Endothelial cell of umbilical vein (primary cell): ENCODE results near the gene CNTROB. TPM values are rescaled to one million over a fixed set of nuclear protein-coding genes. Genes with fewer than 3 reads are reported as not detected.

Experiments
- BruUV-seq: library from RNA; stranded (reverse); fragments of 400-500 nt; replicated peaks from 2 replicates; lab custom pipeline; 2021; lab: Mats Ljungman, UMichigan
- CTCF ChIA-PET: fragments of 300-600, 350-600 bp; sonication (Branson Sonifier 250); formaldehyde crosslinking; loops from one replicate; lab custom pipeline; 2021; ENCODE audit warnings: antibody characterized with exemption, inconsistent platforms; lab: Charles Lee
- POLR2A ChIA-PET: fragments of 300-600, 350-600 bp; sonication (Branson Sonifier 250); formaldehyde crosslinking; loops from one replicate; lab custom pipeline; 2021; ENCODE audit warnings: antibody characterized with exemption, inconsistent platforms; lab: Charles Lee
- DNase-seq: peaks from one replicate; pipeline ENCODE4 v3.0.0-alpha.2; 2011; ENCODE audit warnings: low read depth, low spot score
- FAIRE-seq: peaks from 2 replicates; lab custom pipeline; 2011; peaks lifted over from hg19 to GRCh38; lab: Jason Lieb, UNC
- H2AFZ ChIP-seq: 2 replicates; pipeline ENCODE4 v1.6.0; 2012; ENCODE audit warnings: low read depth, low read length, control low read depth, inconsistent platforms
- H3K27ac ChIP-seq: 2 replicates; pipeline ENCODE4 v1.5.1; 2011; ENCODE audit warnings: low read depth, mild to moderate bottlenecking, control low read depth, low read length, moderate library complexity; ENCODE audit not compliant: insufficient read depth
- H3K27me3 ChIP-seq, 2 experiments: 2 replicates each; pipeline versions ENCODE4 v1.6.0 to v1.6.1; 2011; ENCODE audit warnings: low read length in 2 of 2, mixed read lengths in 1 of 2; ENCODE audit not compliant: control insufficient read depth in 2 of 2, insufficient read depth in 2 of 2
- H3K36me3 ChIP-seq, 2 experiments: 2 replicates in 1 of 2; 3 replicates in 1 of 2; pipeline ENCODE4 v1.5.1; 2011; ENCODE audit warnings: low read length in 2 of 2, mild to moderate bottlenecking in 1 of 2, moderate library complexity in 1 of 2; ENCODE audit not compliant: control insufficient read depth in 2 of 2, insufficient read depth in 2 of 2; ENCODE audit errors: extremely low read depth in 1 of 2
- H3K4me1 ChIP-seq: 3 replicates; pipeline ENCODE4 v1.5.1; 2011; ENCODE audit warnings: mild to moderate bottlenecking, low read length; ENCODE audit not compliant: control insufficient read depth, insufficient read depth; ENCODE audit errors: extremely low read depth
- H3K4me2 ChIP-seq: 2 replicates; pipeline ENCODE4 v1.6.1; 2011; ENCODE audit warnings: low read length, control low read depth, mixed read lengths; ENCODE audit not compliant: insufficient read depth
- H3K4me3 ChIP-seq, 3 experiments: fragments of 200-600 bp in 1 of 3; sonication (generic), shearing (Covaris generic) in 1 of 3; replicated peaks in 1 of 3; 2 replicates each; pipeline ENCODE4 v1.5.1; 2011 to 2016; ENCODE audit warnings: control low read depth in 3 of 3, low read length in 3 of 3, mild to moderate bottlenecking in 2 of 3, inconsistent platforms in 1 of 3, low read depth in 1 of 3, moderate library complexity in 1 of 3; ENCODE audit not compliant: insufficient read depth in 1 of 3
- H3K79me2 ChIP-seq: 2 replicates; pipeline ENCODE4 v1.6.0; 2012; ENCODE audit warnings: low read length, inconsistent platforms; ENCODE audit not compliant: control insufficient read depth, insufficient read depth
- H3K9ac ChIP-seq: replicated peaks from 2 replicates; pipeline ENCODE3; 2011; ENCODE audit warnings: low read length, control low read depth; ENCODE audit not compliant: insufficient read depth; ENCODE audit errors: extremely low read depth
- H3K9me1 ChIP-seq: replicated peaks from 3 replicates; pipeline ENCODE4 v1.6.0; 2011; ENCODE audit warnings: mild to moderate bottlenecking, low read length; ENCODE audit not compliant: control insufficient read depth, insufficient read depth; ENCODE audit errors: extremely low read depth
- H3K9me3 ChIP-seq: replicated peaks from 2 replicates; pipeline ENCODE4 v1.5.1; 2012; ENCODE audit warnings: low read length, inconsistent platforms; ENCODE audit not compliant: control insufficient read depth, insufficient read depth
- H4K20me1 ChIP-seq: replicated peaks from 2 replicates; pipeline ENCODE3; 2011; ENCODE audit warnings: mild to moderate bottlenecking, low read length; ENCODE audit not compliant: control insufficient read depth, insufficient read depth; ENCODE audit errors: extremely low read depth
- EZH2 ChIP-seq: IDR thresholded peaks from 2 replicates; pipeline ENCODE4 v1.6.1; 2012; ENCODE audit warnings: borderline replicate concordance, low read depth, mild to moderate bottlenecking, moderate library complexity, low read length, inconsistent platforms; ENCODE audit not compliant: severe bottlenecking
- FOS ChIP-seq: IDR thresholded peaks from 2 replicates; pipeline ENCODE4 v1.6.1; 2011; ENCODE audit warnings: mild to moderate bottlenecking, low read length, moderate library complexity, borderline replicate concordance; ENCODE audit not compliant: insufficient read depth
- GATA2 ChIP-seq: IDR thresholded peaks from 2 replicates; pipeline ENCODE4 v1.7.0; 2011; ENCODE audit warnings: low read depth, mild to moderate bottlenecking, moderate library complexity, mixed read lengths, low read length; ENCODE audit not compliant: insufficient read length, insufficient read depth
- MYC ChIP-seq: IDR thresholded peaks from one replicate; pipeline ENCODE4 v1.6.1; 2011; ENCODE audit warnings: mild to moderate bottlenecking, low read depth, low read length
- POLR2A ChIP-seq: IDR thresholded peaks from 2 replicates; pipeline ENCODE4 v1.6.1; 2012; ENCODE audit warnings: low read depth, mild to moderate bottlenecking, control low read depth, low read length
- POLR2AphosphoS5 ChIP-seq: IDR thresholded peaks from 2 replicates; pipeline ENCODE4 v1.6.1; 2012; ENCODE audit warnings: low read depth, mild to moderate bottlenecking, control low read depth, low read length, moderate library complexity; ENCODE audit not compliant: insufficient read depth
- dilution Hi-C: fragments of 300-500 bp; cut with MboI; formaldehyde crosslinking; loops from one replicate; pipeline ENCODE4 v1.15.0; 2019; ENCODE audit warnings: low sequenced_read_pairs; ENCODE audit not compliant: extremely low pct_ligation_motif_present
- intact Hi-C: fragments of 100-400 bp; cut with micrococcal nuclease; formaldehyde crosslinking; loops from one replicate; pipeline ENCODE4 v1.10.0; 2022
- polyA plus RNA-seq, 4 experiments: library from polyadenylated mRNA; depleted of rRNA in 3 of 4; stranded (reverse) in 3 of 4; unstranded in 1 of 4; fragments of >200 nt; gene quantifications; 2 replicates each; pipeline versions ENCODE4 v1.2.1 to v1.2.3, GENCODE V29; 2011 to 2012; ENCODE audit warnings: missing spikeins in 1 of 4
- total RNA-seq: library from RNA; stranded (reverse); gene quantifications from 2 replicates; pipeline ENCODE4 v1.2.3, GENCODE V29; 2021
- TF ChIP-seq, protein P1 (sequence below): IDR thresholded peaks from 2 replicates; pipeline ENCODE4 v1.6.1; 2011; ENCODE audit not compliant: insufficient read depth, insufficient read length
- TF ChIP-seq, protein P2 (sequence below), 2 donors: IDR thresholded peaks; 1 replicate in 1 of 2; 2 replicates in 1 of 2; pipeline ENCODE4 v1.5.1; 2011; ENCODE audit warnings: low read length in 2 of 2, mild to moderate bottlenecking in 2 of 2, moderate library complexity in 2 of 2, control low read depth in 1 of 2, inconsistent platforms in 1 of 2, low read depth in 1 of 2; ENCODE audit not compliant: insufficient read depth in 1 of 2; ENCODE audit errors: extremely low read depth in 1 of 2

Gene CNTROB
- total and polyA plus RNA-seq, 2 donors (not counting 3 experiments of a cell fraction or from before 2014, with no cell fraction given): 24.9 to 47.2 TPM

- CTCF ChIA-PET: interaction anchor here (1.6 kb wide), 1 partner anchor 129 kb away, joined by 4 read pairs; no protein-coding TSS in a partner anchor
- H3K27ac ChIP-seq: no peak overlapping the region
- POLR2A ChIA-PET: no interaction called here
- TF ChIP-seq, protein P1, sequence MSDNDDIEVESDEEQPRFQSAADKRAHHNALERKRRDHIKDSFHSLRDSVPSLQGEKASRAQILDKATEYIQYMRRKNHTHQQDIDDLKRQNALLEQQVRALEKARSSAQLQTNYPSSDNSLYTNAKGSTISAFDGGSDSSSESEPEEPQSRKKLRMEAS: no peak
- TF ChIP-seq MYC (no peak), POLR2AphosphoS5 (no peak), EZH2 (no peak), GATA2 (no peak)
- no peaks in the 10 kb centered on the region for H3K27me3 ChIP-seq
- no TSS peak for BruUV-seq
- H3K36me3 ChIP-seq: peaks cover 24 to 32% of the 10 kb centered on the region in 2 experiments
- FAIRE-seq (no peak), DNase-seq (no peak)
- H3K9me3 ChIP-seq: no peaks in the 10 kb centered on the region
- intact Hi-C loops (no loop called here), dilution Hi-C loops (no loop called here)
- no peak overlapping the region for H2AFZ ChIP-seq
- H3K9me1 ChIP-seq: no peaks in the 10 kb centered on the region
- no peaks in the 10 kb centered on the region for H3K4me1 ChIP-seq
- H3K4me3 ChIP-seq: no peak overlapping the region
- H4K20me1 ChIP-seq: no peaks in the 10 kb centered on the region
- no peaks in the 10 kb centered on the region for H3K79me2 ChIP-seq
- no peak overlapping the region for H3K4me2 ChIP-seq
- no peak overlapping the region for H3K9ac ChIP-seq
Observed at GRCh38 chr17:7945651-7946050, 13.6 kb downstream of the CNTROB start.

DNA sequence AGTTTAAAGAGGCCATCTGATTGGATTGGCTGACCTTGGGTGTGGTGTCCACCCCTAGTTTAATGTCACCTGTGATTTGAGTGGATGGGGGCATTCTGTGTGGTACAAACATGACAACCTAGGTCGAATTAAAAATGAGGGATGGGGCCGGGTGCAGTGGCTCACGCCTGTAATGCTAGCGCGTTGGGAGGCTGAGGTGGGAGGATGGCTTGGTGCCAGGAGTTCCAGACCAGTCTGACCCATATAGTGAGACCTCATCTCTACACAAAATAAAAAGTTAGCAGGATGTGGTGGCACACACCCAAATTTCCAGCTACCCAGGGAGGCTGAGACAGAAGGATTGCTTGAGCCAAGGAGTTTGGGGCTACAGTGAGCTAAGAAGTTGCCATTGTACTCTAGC, 14.4 kb downstream of the CNTROB start:
- H4K20me1 ChIP-seq: no peaks in the 10 kb centered on the region
- FAIRE-seq (no peak), DNase-seq (no peak)
- H3K4me2 ChIP-seq: no peak overlapping the region
- dilution Hi-C loops: no loop called here
- no peak overlapping the region for H3K9ac ChIP-seq
- H3K4me3 ChIP-seq: no peak overlapping the region
- H3K4me1 ChIP-seq: no peaks in the 10 kb centered on the region
- H3K27ac ChIP-seq: no peak overlapping the region
- ChIA-PET POLR2A (no interaction called here), CTCF (interaction anchor here (1.1 to 1.5 kb wide), 2 partner anchors 42 to 51 kb away, joined by 3 to 4 read pairs; no protein-coding TSS in a partner anchor)
- H3K9me1 ChIP-seq: no peaks in the 10 kb centered on the region
- no peak for TF ChIP-seq MYC
- TF ChIP-seq, protein P1: no peak
- no peak for TF ChIP-seq POLR2AphosphoS5
- TF ChIP-seq, protein P2, sequence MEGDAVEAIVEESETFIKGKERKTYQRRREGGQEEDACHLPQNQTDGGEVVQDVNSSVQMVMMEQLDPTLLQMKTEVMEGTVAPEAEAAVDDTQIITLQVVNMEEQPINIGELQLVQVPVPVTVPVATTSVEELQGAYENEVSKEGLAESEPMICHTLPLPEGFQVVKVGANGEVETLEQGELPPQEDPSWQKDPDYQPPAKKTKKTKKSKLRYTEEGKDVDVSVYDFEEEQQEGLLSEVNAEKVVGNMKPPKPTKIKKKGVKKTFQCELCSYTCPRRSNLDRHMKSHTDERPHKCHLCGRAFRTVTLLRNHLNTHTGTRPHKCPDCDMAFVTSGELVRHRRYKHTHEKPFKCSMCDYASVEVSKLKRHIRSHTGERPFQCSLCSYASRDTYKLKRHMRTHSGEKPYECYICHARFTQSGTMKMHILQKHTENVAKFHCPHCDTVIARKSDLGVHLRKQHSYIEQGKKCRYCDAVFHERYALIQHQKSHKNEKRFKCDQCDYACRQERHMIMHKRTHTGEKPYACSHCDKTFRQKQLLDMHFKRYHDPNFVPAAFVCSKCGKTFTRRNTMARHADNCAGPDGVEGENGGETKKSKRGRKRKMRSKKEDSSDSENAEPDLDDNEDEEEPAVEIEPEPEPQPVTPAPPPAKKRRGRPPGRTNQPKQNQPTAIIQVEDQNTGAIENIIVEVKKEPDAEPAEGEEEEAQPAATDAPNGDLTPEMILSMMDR (IDR thresholded peaks at IDR 0.05; ENCODE audit: extremely low read depth in 1 of 2, insufficient read depth in 1 of 2, low read depth in 1 of 2, low read length in 2 of 2): no peak
- no peak for TF ChIP-seq EZH2
- no peak for TF ChIP-seq FOS
- no peak for TF ChIP-seq POLR2A
- H3K79me2 ChIP-seq: no peaks in the 10 kb centered on the region
- no TSS peak for BruUV-seq
- H2AFZ ChIP-seq: no peak overlapping the region
- intact Hi-C loops: no loop called here
- no peaks in the 10 kb centered on the region for H3K9me3 ChIP-seq
- no peaks in the 10 kb centered on the region for H3K27me3 ChIP-seq
- peaks cover 24 to 32% of the 10 kb centered on the region in 2 experiments for H3K36me3 ChIP-seq
